Measurements from ENCODE around the gene PXDN.
"Not testable (repeated sequence)": the region's sequence is repeated elsewhere in the genome, so short reads cannot be mapped to it uniquely, and the experiment has no call there.

PXDN gene

DNA sequence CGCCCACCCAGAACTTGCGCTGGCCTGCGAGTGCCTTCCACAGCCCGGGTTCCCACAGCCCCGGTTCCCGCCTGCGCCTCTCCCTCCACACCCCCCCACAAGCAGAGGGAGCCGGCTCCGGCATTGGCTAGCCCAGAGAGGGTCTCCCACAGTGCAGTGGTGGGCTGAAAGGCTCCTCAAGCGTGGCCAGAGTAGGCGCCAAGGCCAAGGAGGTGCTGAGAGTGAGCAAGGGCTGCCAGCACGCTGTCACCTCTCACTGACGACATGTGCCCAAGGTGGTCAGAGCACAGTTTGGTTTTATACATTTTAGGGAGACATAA lies 15.3 kb upstream of the PXDN start:
- no peak overlapping the region for H2AFZ ChIP-seq (ENCODE audit: low read depth)
- no peaks in the 10 kb centered on the region for H4K20me1 ChIP-seq (ENCODE audit: insufficient read depth)
- H3K36me3 ChIP-seq (ENCODE audit: insufficient read depth) = no peaks in the 10 kb centered on the region
- H3K27ac ChIP-seq = no peak overlapping the region
- no peaks in the 10 kb centered on the region for H3K4me1 ChIP-seq (ENCODE audit: low read depth, poor library complexity, severe bottlenecking)
- TF ChIP-seq, protein P1, sequence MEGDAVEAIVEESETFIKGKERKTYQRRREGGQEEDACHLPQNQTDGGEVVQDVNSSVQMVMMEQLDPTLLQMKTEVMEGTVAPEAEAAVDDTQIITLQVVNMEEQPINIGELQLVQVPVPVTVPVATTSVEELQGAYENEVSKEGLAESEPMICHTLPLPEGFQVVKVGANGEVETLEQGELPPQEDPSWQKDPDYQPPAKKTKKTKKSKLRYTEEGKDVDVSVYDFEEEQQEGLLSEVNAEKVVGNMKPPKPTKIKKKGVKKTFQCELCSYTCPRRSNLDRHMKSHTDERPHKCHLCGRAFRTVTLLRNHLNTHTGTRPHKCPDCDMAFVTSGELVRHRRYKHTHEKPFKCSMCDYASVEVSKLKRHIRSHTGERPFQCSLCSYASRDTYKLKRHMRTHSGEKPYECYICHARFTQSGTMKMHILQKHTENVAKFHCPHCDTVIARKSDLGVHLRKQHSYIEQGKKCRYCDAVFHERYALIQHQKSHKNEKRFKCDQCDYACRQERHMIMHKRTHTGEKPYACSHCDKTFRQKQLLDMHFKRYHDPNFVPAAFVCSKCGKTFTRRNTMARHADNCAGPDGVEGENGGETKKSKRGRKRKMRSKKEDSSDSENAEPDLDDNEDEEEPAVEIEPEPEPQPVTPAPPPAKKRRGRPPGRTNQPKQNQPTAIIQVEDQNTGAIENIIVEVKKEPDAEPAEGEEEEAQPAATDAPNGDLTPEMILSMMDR (conservative IDR thresholded peaks at IDR 0.05; ENCODE audit: low read depth, low read length) = no peak
- H3K27me3 ChIP-seq (ENCODE audit: insufficient read depth, low read depth) = no peaks in the 10 kb centered on the region
- H3K4me3 ChIP-seq (IDR thresholded peaks at IDR 0.05; ENCODE audit: insufficient read depth, low read depth, low read length) = no peak overlapping the region
- no peaks in the 10 kb centered on the region for H3K79me2 ChIP-seq (ENCODE audit: insufficient read depth, low read depth)
- no peak overlapping the region for H3K4me2 ChIP-seq
- no peak overlapping the region for H3K9ac ChIP-seq

DNA sequence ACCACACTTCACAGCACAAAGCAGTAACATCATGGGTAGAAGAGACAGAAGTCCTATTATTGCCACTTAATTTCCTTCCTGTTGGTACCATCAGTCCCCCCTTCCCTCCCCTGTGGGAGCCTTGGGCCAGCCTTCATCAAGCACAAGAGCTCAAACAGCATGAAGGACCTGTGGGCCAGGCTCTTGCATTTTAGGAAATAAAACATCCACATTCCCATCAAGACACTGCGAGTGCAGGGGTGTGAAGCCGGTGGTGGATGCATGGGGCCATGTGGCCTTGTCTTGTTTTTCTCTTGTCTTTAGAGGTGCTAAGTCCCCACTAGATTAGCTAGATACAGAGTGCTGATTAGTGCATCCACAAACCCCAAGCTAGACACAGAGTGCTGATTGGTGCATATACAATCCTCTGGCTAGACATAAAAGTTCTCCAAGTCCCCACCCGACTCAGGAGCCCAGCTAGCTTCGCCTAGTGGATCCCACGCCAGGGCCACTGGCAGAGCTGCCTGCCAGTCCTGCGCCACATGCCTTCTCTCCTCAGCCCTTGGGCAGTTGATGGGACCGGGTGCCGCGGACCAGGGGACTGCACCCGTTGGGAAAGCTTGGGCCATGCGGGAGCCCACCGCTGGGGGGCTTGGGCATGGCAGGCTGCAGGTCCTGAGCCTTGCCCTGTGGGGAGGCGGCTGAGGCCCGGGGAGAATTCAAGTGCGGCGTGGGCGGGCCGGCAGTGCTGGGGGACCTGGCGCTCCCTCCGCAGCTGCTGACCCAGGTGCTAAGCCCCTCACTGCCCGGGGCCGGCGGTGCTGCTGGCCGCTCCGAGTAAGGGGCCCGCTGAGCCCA lies 14.7 kb upstream of the PXDN start:
- H3K9ac ChIP-seq = no peak overlapping the region
- TF ChIP-seq, protein P1 (conservative IDR thresholded peaks at IDR 0.05; ENCODE audit: low read depth, low read length) = no peak
- no peaks in the 10 kb centered on the region for H3K4me1 ChIP-seq (ENCODE audit: low read depth, poor library complexity, severe bottlenecking)
- no peak overlapping the region for H2AFZ ChIP-seq (ENCODE audit: low read depth)
- no peak overlapping the region for H3K27ac ChIP-seq
- no peaks in the 10 kb centered on the region for H4K20me1 ChIP-seq (ENCODE audit: insufficient read depth)
- H3K27me3 ChIP-seq (ENCODE audit: insufficient read depth, low read depth) = no peaks in the 10 kb centered on the region
- H3K4me2 ChIP-seq = no peak overlapping the region
- no peaks in the 10 kb centered on the region for H3K79me2 ChIP-seq (ENCODE audit: insufficient read depth, low read depth)
- no peak overlapping the region for H3K4me3 ChIP-seq (IDR thresholded peaks at IDR 0.05; ENCODE audit: insufficient read depth, low read depth, low read length)
- no peaks in the 10 kb centered on the region for H3K36me3 ChIP-seq (ENCODE audit: insufficient read depth)

DNA sequence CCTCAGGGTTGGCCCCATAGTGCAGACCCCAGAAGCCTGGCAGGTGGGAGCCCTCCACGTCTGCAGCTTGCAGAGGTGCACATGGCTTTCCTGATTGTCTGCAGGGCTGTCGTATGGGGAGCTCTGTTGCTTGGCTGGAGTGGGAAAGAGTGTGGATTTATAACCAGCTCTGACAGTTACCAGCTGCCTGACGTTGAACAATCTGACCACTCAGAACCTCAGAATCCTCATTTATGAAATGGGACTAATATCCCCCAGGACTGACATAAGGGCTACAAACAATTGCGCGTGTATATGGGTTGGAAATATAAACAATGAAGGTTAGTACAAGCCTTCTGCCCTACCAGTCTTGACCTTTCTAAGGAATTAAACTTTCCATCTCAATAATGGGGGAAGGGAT lies 13.9 kb upstream of the PXDN start:
- no peaks in the 10 kb centered on the region for H3K36me3 ChIP-seq (ENCODE audit: insufficient read depth)
- no peaks in the 10 kb centered on the region for H3K27me3 ChIP-seq (ENCODE audit: insufficient read depth, low read depth)
- H3K79me2 ChIP-seq (ENCODE audit: insufficient read depth, low read depth) = no peaks in the 10 kb centered on the region
- no peak overlapping the region for H3K4me2 ChIP-seq
- no peaks in the 10 kb centered on the region for H3K4me1 ChIP-seq (ENCODE audit: low read depth, poor library complexity, severe bottlenecking)
- H3K27ac ChIP-seq = no peak overlapping the region
- TF ChIP-seq, protein P1 (conservative IDR thresholded peaks at IDR 0.05; ENCODE audit: low read depth, low read length) = no peak
- H3K9ac ChIP-seq = no peak overlapping the region
- H3K4me3 ChIP-seq (IDR thresholded peaks at IDR 0.05; ENCODE audit: insufficient read depth, low read depth, low read length) = no peak overlapping the region
- no peaks in the 10 kb centered on the region for H4K20me1 ChIP-seq (ENCODE audit: insufficient read depth)
- no peak overlapping the region for H2AFZ ChIP-seq (ENCODE audit: low read depth)

DNA sequence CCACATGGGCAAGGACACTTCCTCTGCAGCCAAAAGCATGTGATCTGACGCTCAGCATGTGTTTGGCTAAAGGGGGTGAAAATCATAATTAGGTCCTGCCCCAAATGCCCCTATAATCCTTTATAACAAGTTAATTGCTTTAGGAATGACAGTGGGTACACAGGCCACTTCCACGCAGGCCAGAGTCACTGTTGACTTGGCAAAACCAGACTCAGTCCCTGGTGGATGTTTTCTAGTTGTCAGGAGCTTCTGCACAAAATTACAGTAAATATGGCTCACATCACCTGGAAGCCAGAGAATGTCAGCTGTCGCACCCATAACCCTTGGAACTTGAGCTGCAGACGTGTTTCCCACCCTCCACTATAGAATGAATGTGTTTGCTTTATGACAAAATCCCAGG lies 13.3 kb upstream of the PXDN start:
- Histone ChIP-seq H4K20me1 (ENCODE audit: insufficient read depth) (no peaks in the 10 kb centered on the region), H3K4me3 (IDR thresholded peaks at IDR 0.05; ENCODE audit: insufficient read depth, low read depth, low read length) (no peak overlapping the region), H3K27ac (no peak overlapping the region), H2AFZ (ENCODE audit: low read depth) (no peak overlapping the region), H3K36me3 (ENCODE audit: insufficient read depth) (no peaks in the 10 kb centered on the region), H3K27me3 (ENCODE audit: insufficient read depth, low read depth) (no peaks in the 10 kb centered on the region), H3K4me2 (no peak overlapping the region), H3K79me2 (ENCODE audit: insufficient read depth, low read depth) (no peaks in the 10 kb centered on the region), H3K9ac (no peak overlapping the region), H3K4me1 (ENCODE audit: low read depth, poor library complexity, severe bottlenecking) (no peaks in the 10 kb centered on the region)
- TF ChIP-seq, protein P1 (conservative IDR thresholded peaks at IDR 0.05; ENCODE audit: low read depth, low read length) = no peak

DNA sequence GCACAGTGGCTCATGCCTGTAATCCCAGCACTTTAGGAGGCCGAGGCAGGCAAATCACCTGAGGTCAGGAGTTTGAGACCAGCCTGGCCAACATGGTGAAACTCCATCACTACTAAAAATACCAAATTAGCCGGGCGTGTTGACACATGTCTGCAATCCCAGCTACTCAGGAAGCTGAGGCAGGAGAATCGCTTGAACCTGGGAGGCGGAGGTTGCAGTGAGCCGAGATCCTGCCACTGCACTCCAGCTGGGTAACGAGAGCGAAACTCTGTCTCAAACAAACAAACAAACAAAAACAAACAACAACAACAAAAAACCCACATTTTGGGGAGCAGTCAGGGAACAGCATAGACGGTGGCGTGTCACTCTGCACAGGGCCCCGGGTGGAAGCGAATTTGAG lies 12.8 kb upstream of the PXDN start:
- H3K4me3 ChIP-seq (IDR thresholded peaks at IDR 0.05; ENCODE audit: insufficient read depth, low read depth, low read length); H3K79me2 ChIP-seq (ENCODE audit: insufficient read depth, low read depth); H3K36me3 ChIP-seq (ENCODE audit: insufficient read depth); H3K27ac ChIP-seq; H3K4me2 ChIP-seq; H3K4me1 ChIP-seq (ENCODE audit: low read depth, poor library complexity, severe bottlenecking); H3K27me3 ChIP-seq (ENCODE audit: insufficient read depth, low read depth); H3K9ac ChIP-seq; H4K20me1 ChIP-seq (ENCODE audit: insufficient read depth); H2AFZ ChIP-seq (ENCODE audit: low read depth): not testable (repeated sequence)
